ENCODE results near the gene CABLES1.

DNA sequence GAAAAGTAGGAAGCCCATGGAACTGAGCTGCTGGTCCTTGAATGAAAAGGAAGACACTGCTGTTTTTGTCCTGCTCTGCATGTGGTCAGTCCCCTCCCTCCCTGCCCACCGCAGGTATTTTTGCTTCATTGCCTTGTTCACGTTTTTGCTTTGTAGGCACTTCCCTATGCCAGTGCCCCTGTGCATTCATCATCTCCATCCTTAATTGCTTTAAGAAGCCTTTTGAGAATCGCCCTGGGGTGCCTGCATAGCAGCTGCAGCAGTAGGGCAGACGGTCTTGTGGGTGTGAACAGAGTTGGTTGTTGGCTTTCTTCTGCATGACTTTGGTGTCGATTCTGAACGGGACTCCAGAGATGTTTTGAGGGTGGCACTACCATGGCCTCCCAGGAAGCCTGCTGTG lies 97.0 kb downstream of the CABLES1 start:
- TF ChIP-seq, protein P1, sequence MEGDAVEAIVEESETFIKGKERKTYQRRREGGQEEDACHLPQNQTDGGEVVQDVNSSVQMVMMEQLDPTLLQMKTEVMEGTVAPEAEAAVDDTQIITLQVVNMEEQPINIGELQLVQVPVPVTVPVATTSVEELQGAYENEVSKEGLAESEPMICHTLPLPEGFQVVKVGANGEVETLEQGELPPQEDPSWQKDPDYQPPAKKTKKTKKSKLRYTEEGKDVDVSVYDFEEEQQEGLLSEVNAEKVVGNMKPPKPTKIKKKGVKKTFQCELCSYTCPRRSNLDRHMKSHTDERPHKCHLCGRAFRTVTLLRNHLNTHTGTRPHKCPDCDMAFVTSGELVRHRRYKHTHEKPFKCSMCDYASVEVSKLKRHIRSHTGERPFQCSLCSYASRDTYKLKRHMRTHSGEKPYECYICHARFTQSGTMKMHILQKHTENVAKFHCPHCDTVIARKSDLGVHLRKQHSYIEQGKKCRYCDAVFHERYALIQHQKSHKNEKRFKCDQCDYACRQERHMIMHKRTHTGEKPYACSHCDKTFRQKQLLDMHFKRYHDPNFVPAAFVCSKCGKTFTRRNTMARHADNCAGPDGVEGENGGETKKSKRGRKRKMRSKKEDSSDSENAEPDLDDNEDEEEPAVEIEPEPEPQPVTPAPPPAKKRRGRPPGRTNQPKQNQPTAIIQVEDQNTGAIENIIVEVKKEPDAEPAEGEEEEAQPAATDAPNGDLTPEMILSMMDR (IDR thresholded peaks at IDR 0.05): no peak
- TF ChIP-seq POLR2A (IDR thresholded peaks at IDR 0.05): no peak

Measured in thyroid gland (tissue), 4 donors.